HS-5 (cell line): Measurements from ENCODE around the gene CROT.

Experiments used
- DNase-seq: peaks from one replicate; pipeline ENCODE4 v3.0.0-alpha.2; 2012; ENCODE audit warnings: low read depth

Gene CROT

GRCh38 chr7:87413951-87414793 is 68.7 kb downstream of the CROT start:
- DNase-seq: peak; percentile 23

- DNase-seq: no peak
These were observed 69.3 kb downstream of the CROT start for GRCh38 chr7:87414794-87415188.

DNA sequence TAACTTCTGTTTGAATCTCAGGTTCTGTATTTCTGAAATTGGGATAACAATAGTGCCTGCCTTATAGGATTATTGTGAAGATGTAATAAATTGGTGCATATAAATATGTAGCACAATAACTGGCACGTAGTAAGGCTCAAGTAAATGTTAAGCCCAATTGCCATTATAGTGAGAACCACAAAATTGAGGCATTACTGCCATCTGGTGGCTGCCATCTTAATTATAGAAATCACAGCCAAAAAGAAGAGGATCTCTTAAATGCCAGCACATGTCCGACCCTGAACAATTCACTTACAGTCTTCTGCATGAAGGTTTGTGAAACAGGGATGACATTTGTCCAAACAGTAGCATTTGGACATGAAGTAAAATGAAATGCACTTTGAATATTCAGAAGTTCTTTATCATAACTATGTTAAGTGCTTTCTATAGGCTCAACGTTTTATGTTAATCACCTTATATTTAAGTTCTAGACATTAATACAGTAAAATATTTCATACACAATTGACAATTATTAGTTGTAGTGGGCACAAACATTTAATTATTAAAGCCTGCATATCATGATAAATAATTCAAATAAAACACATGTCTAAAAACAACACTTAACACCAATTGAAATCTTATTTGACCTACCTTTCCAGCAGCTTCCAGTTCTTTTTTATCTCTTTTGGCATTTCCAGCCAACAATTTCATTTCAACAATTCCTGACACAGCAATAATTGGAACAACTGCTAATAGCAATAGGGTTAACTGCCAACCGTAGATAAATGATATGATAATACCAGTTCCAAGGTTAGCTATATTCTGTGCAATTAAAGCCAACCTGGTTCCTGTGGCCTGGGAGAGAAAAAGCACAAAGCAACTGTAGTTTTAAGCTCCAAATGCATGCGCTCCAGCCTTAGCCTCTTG is 71.5 kb downstream of the CROT start:
- peak; percentile 38 for DNase-seq

- no peak for DNase-seq
These were observed 74.7 kb downstream of the CROT start for GRCh38 chr7:87420173-87420572.

DNA sequence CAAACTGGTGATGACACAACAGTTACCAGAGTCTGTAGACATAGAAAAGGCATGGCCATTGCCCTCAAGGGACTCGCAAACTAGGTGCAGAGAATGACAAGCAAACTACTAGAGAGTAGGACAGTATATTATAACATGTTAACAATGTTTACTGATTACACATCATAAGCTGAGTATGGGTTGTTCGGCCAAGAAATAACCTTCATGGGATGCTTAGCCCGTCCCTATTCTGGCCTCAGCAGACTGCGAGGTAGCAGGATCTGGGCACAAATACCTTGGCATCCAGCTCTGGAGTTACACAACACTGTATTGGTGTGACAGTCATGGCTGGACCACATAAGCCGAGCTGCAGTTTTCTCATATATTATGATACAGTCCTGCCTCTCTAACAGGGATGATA is 78.6 kb downstream of the CROT start:
- no peak for DNase-seq

DNA sequence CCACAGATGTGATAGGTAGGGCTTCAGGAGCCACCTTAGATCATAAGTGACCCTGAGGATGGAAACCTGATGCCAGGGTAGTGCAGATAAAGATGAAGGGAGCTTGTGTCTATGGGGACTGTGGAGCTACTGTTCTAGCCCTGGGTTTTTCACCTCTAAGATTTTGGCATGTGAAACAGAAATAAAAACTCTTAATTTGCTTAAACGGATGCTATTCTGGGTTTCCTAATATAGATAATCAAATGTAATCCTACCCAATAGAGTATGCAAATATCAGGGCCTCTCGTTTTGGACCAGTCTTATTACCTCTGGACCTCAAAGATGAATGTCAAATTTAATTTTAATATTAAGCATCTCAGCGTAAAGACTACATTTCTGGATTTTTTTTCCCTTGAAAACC is 80.7 kb downstream of the CROT start:
- DNase-seq: no peak

DNA sequence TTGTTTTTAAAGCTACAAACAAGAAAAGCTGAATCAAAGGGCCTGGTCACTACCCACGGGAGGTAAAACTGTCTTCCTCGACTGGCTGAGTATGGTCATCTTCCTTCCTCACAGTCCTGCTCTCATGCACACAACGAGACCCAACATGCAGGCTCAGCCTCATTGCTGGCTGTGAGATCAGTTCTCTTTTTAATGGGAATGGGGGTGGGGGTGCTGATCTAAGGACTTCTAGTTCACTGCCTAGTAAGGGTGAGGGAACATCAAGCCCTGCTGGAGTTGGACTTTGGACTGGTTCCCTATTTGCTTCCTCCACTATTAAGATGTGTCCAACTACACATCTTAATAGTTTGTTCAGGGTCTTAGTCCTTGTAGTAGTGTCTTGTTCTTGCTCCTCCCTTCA is 81.8 kb downstream of the CROT start:
- no peak for DNase-seq

DNA sequence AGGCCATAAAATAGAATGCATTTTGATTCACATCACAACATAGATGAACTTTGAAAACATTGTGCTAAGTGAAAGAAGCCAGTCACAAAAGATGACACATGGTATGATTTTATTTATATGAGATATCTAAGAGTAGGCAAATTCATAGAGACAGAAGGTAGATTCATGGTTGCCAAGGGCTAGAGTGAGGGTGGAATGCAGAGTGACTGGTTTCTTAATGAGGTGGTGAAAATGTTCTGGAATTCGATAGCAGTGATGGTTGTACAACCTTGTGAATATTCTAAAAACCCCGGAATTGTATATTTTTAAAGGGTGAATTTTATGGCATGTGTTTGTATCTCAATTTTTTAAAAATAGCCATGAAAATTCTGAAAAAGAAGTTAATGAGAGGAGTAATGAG is 87.1 kb downstream of the CROT start:
- DNase-seq: no peak

DNA sequence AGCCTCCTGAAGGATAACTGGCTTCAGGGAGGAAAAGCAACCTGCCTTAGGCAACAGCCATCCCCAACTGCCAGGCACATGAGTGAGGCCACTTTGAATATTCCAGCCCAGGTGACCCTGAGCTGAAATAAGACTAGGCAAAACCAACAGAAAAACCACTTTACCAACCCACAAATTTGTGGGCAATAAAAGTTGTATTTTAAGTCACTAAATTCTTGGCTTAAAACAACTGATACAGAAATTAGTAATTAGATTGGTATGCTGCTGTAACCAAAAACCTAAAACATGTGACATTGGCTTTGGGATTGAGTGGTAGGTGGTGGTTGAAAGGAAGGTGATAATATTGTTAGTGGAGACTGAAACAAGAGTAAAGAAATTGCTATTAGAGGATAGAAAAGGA is 90.1 kb downstream of the CROT start:
- peak; percentile 11 for DNase-seq

- no peak for DNase-seq
These were observed 100.4 kb downstream of the CROT start for GRCh38 chr7:87445897-87446296.

DNA sequence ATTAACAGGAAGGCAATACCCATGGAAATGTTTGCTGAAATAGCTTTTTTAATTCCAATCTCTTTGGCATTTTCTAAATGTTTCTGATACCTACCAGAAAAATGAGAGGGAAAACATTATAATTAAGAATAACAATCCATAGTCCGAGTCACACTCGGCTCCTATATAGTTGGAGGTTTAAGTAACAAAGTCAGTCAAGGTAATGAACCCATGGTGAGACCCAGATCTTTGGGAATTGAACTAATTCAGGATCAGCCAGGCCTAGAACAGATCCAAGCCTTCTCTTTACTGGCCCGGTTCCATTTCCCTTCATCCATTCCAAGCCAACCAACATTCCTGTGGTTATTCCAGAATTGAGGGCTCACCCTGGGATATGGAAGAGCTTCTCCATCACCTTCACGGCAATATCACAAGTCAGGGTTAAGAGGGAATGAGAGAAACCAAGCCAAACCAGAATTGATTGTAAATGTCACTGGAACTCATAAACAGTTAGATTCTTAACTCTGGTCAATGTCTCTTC is 101.7 kb downstream of the CROT start:
- DNase-seq: no peak

GRCh38 chr7:87448388-87448787 is 102.9 kb downstream of the CROT start:
- no peak for DNase-seq
